Activated B cell treated with CpG ODN at 0.5 μM for 24 hours (primary cell): ENCODE results near the gene MTREX. TPM values are rescaled to one million over a fixed set of nuclear protein-coding genes. Genes with fewer than 3 reads are reported as not detected.
A peak's percentile ranks its signal among the peaks of the same experiment; 100 is the strongest.

Experiments
- ATAC-seq: fragments of 200-7000 bp; cut with Tn5 transposase; one replicate; pipeline ENCODE4 v1.10.0; 2021; ENCODE audit warnings: low read depth, mild to moderate bottlenecking, moderate library complexity
- CTCF ChIA-PET: fragments of 350-600 bp; sonication (Branson Sonifier 250); formaldehyde crosslinking; loops from one replicate; lab custom pipeline; 2021; ENCODE audit warnings: antibody characterized with exemption; lab: Charles Lee
- POLR2A ChIA-PET: fragments of 350-600 bp; sonication (Branson Sonifier 250); formaldehyde crosslinking; loops from one replicate; lab custom pipeline; 2021; ENCODE audit warnings: antibody characterized with exemption; lab: Charles Lee
- DNase-seq: peaks from one replicate; pipeline ENCODE4 v3.0.0; 2022
- H3K27ac Mint-ChIP-seq: one replicate; pipeline ENCODE4 v1.8.0; 2020; ENCODE audit warnings: mixed read lengths
- H3K27me3 Mint-ChIP-seq: one replicate; pipeline ENCODE4 v1.8.0; 2021; ENCODE audit warnings: mixed read lengths
- H3K36me3 Mint-ChIP-seq: one replicate; pipeline ENCODE4 v1.8.0; 2021; ENCODE audit warnings: low read depth, mixed read lengths
- H3K4me1 Mint-ChIP-seq: one replicate; pipeline ENCODE4 v1.8.0; 2021; ENCODE audit warnings: mixed read lengths
- H3K4me3 Mint-ChIP-seq: one replicate; pipeline ENCODE4 v1.8.0; 2020; ENCODE audit warnings: mild to moderate bottlenecking, mixed read lengths
- H3K9me3 Mint-ChIP-seq: one replicate; pipeline ENCODE4 v1.8.0; 2020; ENCODE audit warnings: mixed read lengths
- CTCF ChIP-seq: fragments of 200-600 bp; IDR thresholded peaks from one replicate; pipeline ENCODE4 v1.8.0; 2022; ENCODE audit warnings: antibody characterized with exemption, mild to moderate bottlenecking
- intact Hi-C: fragments of 100-400 bp; cut with micrococcal nuclease; formaldehyde crosslinking; loops from one replicate; pipeline ENCODE4 v1.15.1; 2024
- total RNA-seq: library from RNA; stranded (reverse); gene quantifications from 2 replicates; pipeline ENCODE4 v1.2.3, GENCODE V29; 2022

The MTREX gene
- total RNA-seq, result 98.8 and 106 TPM in 2 replicates

GRCh38 chr5:55307383-55308253 lies at the start of gene MTREX, which contains the start of gene DHX29:
Gene MTREX, plus strand, starts transcription at chr5:55307989. Its CDS starts 25 bp downstream, at chr5:55308014.
Gene DHX29, minus strand, starts transcription at chr5:55307694. Its CDS starts 121 bp downstream, at chr5:55307573.
- Mint-ChIP-seq H3K27me3 (no peaks in the 10 kb centered on the region), H3K4me3 (no peak within 1 kb of the TSS), H3K36me3 (peaks cover 15% of the 10 kb centered on the region), H3K27ac (no peak within 1 kb of the TSS), H3K4me1 (peaks cover 31% of the 10 kb centered on the region), H3K9me3 (no peaks in the 10 kb centered on the region)
- CTCF ChIA-PET, result interaction anchor here (1.5 kb wide), 1 partner anchor 135 kb away, joined by 4 read pairs; no protein-coding TSS in a partner anchor
- TF ChIP-seq CTCF, result no peak
- intact Hi-C loops, result loop anchor here (1.0 to 10.0 kb wide), 9 partner anchors 9 to 1865 kb away; partner anchors contain the start of genes ARL15, CCNO, GPBP1 and PLPP1
- ATAC-seq (peak; percentile 92), DNase-seq (peak; percentile 82)
- POLR2A ChIA-PET, result interaction anchor here (0.7 to 1.7 kb wide), 15 partner anchors 15 to 1910 kb away, joined by 3 to 15 read pairs (median 4); partner anchors contain the start of gene PLPP1

- H3K4me1 Mint-ChIP-seq, result no peaks in the 10 kb centered on the region
- H3K36me3 Mint-ChIP-seq, result peaks cover 68% of the 10 kb centered on the region
- POLR2A ChIA-PET, result no interaction called here
- intact Hi-C loops, result no loop called here
- DNase-seq, result no peak
- H3K9me3 Mint-ChIP-seq, result no peaks in the 10 kb centered on the region
- ATAC-seq, result no peak
- H3K27ac Mint-ChIP-seq, result no peak overlapping the region
- H3K4me3 Mint-ChIP-seq, result no peak overlapping the region
- CTCF ChIA-PET, result no interaction called here
- TF ChIP-seq CTCF, result no peak
- H3K27me3 Mint-ChIP-seq, result no peaks in the 10 kb centered on the region
Measured at GRCh38 chr5:55258339-55258738, 49.5 kb upstream of the MTREX start.

GRCh38 chr5:55276771-55277170 lies 31.0 kb upstream of the MTREX start:
- POLR2A ChIA-PET, result no interaction called here

GRCh38 chr5:55278778-55279177 lies 29.0 kb upstream of the MTREX start:
- no peak for TF ChIP-seq CTCF
- ATAC-seq, result no peak
- Mint-ChIP-seq H3K27me3 (no peaks in the 10 kb centered on the region), H3K36me3 (peaks cover 75% of the 10 kb centered on the region), H3K4me1 (no peaks in the 10 kb centered on the region), H3K9me3 (no peaks in the 10 kb centered on the region), H3K27ac (no peak overlapping the region), H3K4me3 (no peak overlapping the region)
- POLR2A ChIA-PET, result no interaction called here
- DNase-seq, result no peak
- CTCF ChIA-PET, result no interaction called here
- intact Hi-C loops, result no loop called here

More at GRCh38 chr5:55276771-55277170, 31.0 kb upstream of the MTREX start:
- peaks cover 79% of the 10 kb centered on the region for H3K36me3 Mint-ChIP-seq
- H3K9me3 Mint-ChIP-seq, result no peaks in the 10 kb centered on the region
- intact Hi-C loops, result no loop called here
- H3K4me1 Mint-ChIP-seq, result no peaks in the 10 kb centered on the region
- H3K27ac Mint-ChIP-seq, result no peak overlapping the region
- no peak for DNase-seq
- no peak for ATAC-seq
- no peaks in the 10 kb centered on the region for H3K27me3 Mint-ChIP-seq
- no peak for TF ChIP-seq CTCF
- CTCF ChIA-PET, result no interaction called here
- H3K4me3 Mint-ChIP-seq, result no peak overlapping the region

GRCh38 chr5:55286411-55286933 lies 21.3 kb upstream of the MTREX start:
- ChIA-PET POLR2A (no interaction called here), CTCF (no interaction called here)
- Mint-ChIP-seq H3K4me1 (no peaks in the 10 kb centered on the region), H3K36me3 (peaks cover 70% of the 10 kb centered on the region), H3K9me3 (no peaks in the 10 kb centered on the region), H3K27ac (no peak overlapping the region), H3K27me3 (no peaks in the 10 kb centered on the region), H3K4me3 (no peak overlapping the region)
- DNase-seq, result no peak
- intact Hi-C loops, result no loop called here
- no peak for TF ChIP-seq CTCF
- no peak for ATAC-seq
